ENCODE measurements around the gene RTP3.

The RTP3 gene

DNA sequence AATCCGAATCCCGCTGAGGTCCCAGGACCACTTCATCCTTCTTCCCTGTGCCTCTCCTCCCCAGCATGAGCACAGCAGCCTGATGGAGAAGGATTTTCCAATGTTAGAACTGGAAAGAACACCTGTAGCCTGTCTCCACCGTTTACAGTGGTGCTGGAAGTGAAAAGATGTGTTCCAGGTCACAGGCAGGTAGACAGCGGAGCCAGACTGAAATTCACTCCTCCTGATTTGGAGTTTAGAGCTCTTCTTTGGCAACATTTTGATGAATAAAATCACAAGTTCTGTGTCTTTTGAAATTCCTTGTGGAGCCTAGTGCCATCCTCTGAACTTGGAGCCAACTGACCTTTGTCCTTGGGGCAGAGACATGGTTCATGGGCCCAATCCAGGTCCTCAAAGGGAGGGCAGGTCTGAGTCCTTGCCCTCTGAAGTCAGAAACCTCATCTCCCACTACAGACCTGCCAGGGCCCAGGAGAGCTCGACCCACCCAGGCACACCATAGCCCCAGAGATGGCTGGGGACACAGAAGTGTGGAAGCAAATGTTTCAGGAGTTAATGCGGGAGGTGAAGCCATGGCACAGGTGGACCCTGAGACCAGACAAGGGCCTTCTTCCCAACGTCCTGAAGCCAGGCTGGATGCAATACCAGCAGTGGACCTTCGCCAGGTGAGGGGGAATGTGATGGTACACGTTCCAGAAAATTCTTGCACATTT is at the start of gene RTP3:
TSS of gene RTP3 (plus strand) at position 421 of the 710 bp plus-strand sequence. CDS start at position 508, 87 bp downstream.
- DNase-seq: no peak

GRCh38 chr3:46448721-46449120 is 49.1 kb upstream of the RTP3 start:
- DNase-seq: no peak

GRCh38 chr3:46449755-46450552 is 47.8 kb upstream of the RTP3 start:
- DNase-seq: no peak

DNA sequence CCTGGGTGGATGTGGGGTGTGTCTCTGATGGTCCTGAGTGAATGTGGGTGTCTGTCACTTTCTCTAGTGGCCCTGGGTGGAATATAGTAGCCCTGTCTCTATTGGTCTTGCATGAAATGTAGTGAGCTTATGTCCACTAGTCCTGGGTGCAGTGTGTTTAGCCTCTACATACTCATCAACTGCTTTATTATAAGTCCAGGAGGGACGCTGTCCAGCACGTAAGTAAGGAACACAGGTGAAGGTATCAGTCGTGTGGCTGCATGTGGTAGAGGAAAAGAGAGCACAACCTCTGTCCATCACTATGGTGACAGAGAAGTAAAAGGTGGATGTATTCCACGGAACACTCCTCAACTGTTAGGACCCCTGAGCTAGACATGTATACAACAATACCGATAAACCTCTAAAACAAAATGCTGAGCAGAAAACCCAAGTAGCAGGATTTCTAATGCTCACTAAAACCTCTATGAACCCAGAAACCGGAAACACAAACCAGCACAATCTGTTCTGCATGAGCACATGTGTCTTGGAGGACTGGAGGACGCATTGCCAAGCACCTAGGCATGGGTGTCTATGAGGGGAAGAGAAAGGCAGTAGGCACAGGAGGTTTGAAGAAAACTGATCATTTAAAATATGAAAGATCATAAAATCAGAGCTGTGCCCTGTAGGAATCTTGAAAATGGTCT is 44.1 kb upstream of the RTP3 start:
- DNase-seq: no peak

DNA sequence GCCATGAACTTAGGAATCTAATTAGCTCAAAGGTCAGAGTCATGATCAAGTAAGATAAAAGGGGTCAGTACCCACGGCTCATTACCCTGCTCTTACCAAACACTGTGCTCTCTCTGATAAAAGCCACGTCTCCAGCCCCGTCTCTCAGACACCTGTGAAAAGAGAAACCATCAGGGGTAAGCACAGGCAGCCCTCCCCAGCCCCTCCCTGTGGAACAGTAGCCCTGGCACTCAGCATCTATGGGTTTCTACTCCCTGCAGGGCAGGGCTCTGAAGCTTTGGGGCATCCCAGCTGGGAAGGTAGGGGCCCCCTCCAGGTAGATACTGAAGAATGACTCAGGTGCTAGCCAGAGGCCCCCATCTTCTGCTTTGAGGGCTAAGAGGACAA is 43.6 kb upstream of the RTP3 start:
- DNase-seq: no peak

DNA sequence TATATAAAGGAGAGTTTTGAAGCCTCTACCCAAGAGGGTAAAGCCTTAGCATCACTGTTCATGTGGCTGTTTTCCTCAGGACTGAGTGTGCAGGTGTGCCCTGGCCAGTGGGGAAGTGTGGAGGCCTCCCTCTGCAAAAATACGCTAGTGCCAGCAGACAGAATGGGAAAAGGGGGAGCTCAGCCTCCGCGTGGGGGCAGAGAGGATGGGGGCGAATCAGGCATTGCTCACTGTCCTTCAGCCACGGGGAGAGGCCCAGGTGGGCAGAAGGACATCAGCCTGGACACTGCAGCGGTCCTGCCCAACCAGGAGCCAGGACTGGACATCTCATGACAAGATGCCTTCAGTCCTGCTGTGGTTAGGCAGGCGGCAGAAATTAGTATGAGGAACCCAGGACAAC is 43.2 kb upstream of the RTP3 start:
- no peak for DNase-seq

GRCh38 chr3:46455231-46456115 is 42.3 kb upstream of the RTP3 start:
- DNase-seq: no peak

GRCh38 chr3:46456118-46456517 is 41.7 kb upstream of the RTP3 start:
- no peak for DNase-seq

DNA sequence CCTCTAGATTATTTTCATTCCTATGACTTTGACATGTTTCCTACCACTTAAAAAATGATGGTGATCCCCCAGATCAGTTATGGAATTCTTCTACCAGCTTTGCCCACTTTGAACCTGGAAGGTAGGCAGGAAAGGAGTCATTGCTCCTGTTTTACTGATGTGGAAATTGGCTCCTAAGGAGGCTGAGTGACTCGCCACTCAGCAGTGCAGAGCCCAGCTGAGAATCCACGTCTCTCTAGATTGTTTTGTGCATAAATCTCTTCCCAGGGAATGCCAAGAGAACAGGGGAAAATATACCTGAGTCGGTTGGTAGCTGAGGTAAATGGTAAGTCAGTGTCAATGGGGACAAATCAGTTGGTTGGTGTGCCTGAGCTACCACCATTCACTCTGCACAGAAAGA is 37.7 kb upstream of the RTP3 start:
- no peak for DNase-seq

DNA sequence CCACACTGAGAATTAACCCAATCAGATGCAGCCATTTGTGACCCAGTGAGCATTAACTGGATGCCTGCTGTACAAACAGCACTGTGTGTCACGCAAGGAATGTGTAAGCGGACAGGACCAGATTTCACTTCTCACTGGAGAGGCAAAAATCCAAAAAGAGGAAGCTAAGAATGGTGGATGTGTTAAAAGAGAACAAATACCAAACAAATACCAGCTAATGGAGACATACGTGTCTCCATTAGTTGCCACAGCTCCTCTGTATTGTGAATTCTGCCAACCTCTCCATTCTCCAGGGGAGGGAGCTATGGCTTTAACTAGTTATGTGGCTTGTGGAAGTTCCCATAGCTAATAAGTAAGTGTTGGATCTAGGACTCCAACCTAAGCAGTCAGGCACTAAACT is 35.7 kb upstream of the RTP3 start:
- no peak for DNase-seq

DNA sequence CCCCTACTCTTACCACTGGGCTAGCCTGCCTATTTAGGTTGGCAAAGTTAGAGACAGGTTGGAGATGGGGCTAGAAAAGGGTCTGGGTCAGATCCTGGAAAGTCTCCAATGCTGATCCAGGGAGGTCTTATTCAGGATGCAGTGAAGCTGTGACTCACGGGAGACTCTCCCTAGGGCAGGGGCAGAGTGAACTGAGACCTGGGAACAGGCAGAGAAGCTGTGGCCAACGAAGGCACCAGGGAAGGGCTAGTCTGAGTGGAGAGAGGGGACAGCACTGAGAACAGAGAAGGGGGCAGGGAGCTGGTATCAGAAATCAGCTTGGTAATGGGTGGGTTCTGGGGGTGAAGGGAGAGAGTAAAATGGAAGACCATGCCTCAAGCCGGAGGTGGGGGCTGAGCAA is 35.3 kb upstream of the RTP3 start:
- DNase-seq: no peak

DNA sequence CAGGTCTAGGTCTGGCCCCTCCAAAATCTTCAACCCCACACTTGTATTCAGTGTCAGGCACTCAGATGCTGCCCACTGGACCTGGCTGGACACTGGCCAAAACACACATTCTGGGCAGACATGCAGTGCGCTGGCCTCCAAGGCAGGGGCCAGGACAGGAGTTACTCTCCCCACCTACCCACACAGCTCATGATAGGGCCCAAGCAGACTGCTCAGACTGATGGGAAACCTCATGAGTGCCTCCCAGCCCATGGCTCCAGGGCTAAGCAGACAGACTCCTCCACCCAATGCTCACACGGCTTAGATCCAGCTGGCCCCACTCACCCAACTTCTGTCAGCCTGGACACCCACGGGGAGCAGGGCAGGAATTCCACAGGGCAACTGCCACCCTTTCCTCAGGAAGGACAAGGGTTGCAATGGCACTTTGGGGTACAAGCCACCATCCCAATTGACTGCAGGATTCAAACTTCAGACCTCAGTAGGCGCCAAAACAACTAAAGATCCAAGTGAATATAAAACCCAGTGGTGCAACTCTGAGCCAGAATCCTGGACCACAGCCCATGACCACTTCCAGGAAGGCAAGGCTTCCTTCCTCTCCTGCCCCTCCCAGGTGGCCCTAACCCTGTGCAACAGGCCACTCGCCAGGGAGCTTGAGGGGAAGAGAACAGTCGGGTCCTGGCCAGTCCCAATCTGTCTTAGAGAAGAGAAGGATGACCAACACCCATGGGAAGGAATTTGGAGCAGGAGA is 34.5 kb upstream of the RTP3 start:
- DNase-seq: no peak

DNA sequence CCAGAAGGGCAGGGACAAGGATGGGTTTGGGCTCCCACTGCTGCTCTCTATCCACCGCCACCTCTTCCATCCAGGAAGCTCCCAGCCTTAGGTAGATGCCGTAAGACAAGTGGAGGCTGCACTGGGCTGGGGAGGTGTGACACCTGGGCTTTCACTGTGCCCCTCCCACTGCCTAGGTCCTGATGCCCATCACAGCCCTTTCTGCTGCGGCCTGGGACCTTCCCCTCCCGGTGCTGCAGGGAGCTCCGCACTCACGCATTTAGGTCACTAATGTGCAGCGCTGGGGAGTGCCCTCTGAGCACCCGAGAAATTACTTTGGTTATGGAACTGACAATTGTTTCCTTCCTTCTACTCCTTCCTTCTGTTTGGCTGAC is 33.9 kb upstream of the RTP3 start:
- no peak for DNase-seq

- no peak for DNase-seq
Observed at GRCh38 chr3:46464326-46465195, 33.2 kb upstream of the RTP3 start, which contains the start of gene LTF. TSS of gene LTF (minus strand) at chr3:46464905. CDS start at chr3:46464867, 38 bp downstream.

DNA sequence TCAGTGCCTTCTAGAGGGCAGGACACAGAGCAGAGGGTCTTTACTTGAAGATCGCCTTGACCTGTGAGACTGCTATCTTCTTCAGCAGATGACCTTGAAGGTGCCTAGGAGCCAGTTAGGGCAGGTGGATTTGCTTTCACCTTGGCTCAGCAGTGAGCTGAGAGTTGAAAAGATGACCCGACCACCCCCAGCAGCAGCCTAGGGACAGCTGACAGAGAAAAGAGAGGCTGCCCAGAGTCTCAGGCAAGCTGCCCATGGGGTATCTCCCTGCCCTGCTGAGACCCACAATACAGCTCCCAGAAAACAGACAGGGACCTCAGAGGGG is 32.6 kb upstream of the RTP3 start:
- DNase-seq: no peak

- DNase-seq: no peak
Observed at GRCh38 chr3:46466273-46466672, 31.5 kb upstream of the RTP3 start.

DNA sequence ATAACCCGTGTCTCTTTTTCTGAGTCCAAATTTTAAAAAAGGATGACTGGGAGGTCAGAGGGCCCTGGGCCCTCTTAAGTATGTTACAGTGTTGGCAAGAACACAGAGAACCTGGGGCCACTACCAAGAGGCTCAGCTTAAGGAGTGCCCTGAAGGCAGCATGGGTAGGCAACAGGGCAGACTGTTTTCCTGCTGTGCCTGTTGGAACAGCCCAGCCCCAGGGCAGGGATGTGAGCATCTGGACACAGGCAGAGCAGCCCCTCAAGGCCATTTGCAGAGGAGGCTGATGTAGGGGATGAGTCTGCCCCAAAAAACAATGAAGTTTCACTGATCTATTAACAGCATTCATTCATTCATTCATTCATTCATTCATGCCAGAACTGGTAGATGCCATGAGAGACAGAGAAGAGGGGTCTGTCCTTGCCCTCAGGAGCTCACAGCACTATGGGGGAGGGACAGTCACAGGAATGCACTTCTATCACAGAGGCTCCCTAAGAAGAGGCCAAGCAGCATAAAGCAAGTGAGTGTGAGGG is 30.8 kb upstream of the RTP3 start:
- no peak for DNase-seq

DNA sequence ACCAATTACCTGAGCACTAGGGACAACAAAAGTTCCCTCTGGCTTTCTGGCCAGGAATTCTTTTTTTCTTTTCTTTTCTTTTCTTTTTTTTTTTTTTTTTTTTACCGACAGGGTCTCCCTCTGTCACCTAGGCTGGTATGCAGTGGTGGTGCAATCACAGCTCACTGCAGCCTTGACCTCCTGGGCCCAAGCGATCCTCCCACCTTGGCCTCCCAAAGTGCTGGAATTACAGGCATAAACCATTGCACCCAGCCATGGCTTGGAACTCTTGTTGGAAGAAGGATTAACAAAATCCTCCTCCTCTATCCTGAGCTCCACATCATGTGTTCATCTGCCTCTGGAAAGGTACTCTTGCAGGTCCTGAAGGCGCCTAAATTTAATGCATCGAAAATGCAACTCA is 30.2 kb upstream of the RTP3 start:
- no peak for DNase-seq

DNA sequence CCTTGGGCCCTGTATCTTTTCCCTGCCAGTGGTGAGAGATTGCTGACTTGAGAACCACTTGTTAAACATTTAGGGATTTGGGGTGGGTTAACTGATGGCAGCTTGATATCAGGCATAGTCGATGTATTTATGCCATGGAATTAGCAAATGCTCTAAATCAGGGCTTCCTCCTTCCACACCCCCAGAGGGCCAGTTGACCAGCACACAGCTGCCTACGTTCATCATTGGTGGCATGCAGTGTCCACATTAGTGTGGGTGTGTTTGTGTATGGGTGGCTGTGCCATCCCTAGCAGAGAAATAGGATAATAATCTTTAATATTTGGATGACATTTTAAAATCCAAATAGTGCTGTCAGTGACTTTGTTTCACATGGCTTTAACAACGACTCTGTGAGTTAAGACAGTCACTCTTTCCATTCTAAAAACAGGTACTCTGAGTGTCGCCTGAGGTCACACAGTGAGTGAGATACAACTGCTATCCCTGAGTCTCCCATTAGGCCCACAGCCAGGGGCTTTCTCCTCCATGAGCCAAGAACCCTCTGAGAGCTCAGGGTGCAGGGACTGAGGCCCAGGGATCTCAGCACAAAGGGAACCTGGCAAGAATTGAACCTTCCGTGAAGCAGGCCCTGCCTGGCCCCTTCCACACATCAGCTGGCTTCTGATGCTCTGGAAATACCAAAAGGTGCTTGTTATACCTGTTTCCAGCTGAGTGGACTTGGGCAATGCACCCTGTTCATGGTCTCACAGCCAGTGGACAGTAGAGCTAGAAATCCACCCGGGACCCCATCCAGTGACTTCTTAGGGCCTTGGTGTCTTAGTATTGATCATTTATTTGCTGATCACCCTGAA is 28.8 kb upstream of the RTP3 start:
- DNase-seq: no peak
